ENCODE results near the gene ITGA7. TPM values are rescaled to one million over a fixed set of nuclear protein-coding genes. Genes with fewer than 3 reads are reported as not detected.

The ITGA7 gene
- total RNA-seq, 1 experiment from 2014 or later: 96.2 TPM

- Mint-ChIP-seq H3K36me3 (peaks cover 13% of the 10 kb centered on the region), H3K9me3 (no peaks in the 10 kb centered on the region), H3K4me1 (no peaks in the 10 kb centered on the region), H3K27ac (no peak overlapping the region), H3K27me3 (ENCODE audit: low read depth) (no peaks in the 10 kb centered on the region), H3K4me3 (no peak overlapping the region)
- ChIA-PET CTCF (interaction anchor here (0.8 kb wide), 1 partner anchor 17 kb away, joined by 3 read pairs; a partner anchor contains a TSS), POLR2A (no interaction called here)
- no peak for ATAC-seq
- no peak for DNase-seq (ENCODE audit: low spot score)
- TF ChIP-seq FOXP4 (CRISPR knock-in tag; IDR thresholded peaks at IDR 0.05) (no peak), ZNF532 (CRISPR knock-in tag; IDR thresholded peaks at IDR 0.05; ENCODE audit: borderline replicate concordance) (no peak), ZBTB21 (CRISPR knock-in tag; IDR thresholded peaks at IDR 0.05; ENCODE audit: borderline replicate concordance) (no peak), FOXK1 (CRISPR knock-in tag; IDR thresholded peaks at IDR 0.05) (no peak), HMGA2 (CRISPR knock-in tag; IDR thresholded peaks at IDR 0.05) (no peak), NFATC4 (CRISPR knock-in tag; IDR thresholded peaks at IDR 0.05) (no peak), PRDM15 (CRISPR knock-in tag; IDR thresholded peaks at IDR 0.05) (no peak), RORB (CRISPR knock-in tag; IDR thresholded peaks at IDR 0.05) (no peak), ZNF219 (CRISPR knock-in tag; IDR thresholded peaks at IDR 0.05; ENCODE audit: borderline replicate concordance) (no peak), NR1H2 (CRISPR knock-in tag; IDR thresholded peaks at IDR 0.05) (no peak), CREB1 (CRISPR knock-in tag; IDR thresholded peaks at IDR 0.05) (no peak), FOXJ3 (CRISPR knock-in tag; IDR thresholded peaks at IDR 0.05; ENCODE audit: borderline replicate concordance) (no peak), ZSCAN18 (CRISPR knock-in tag; IDR thresholded peaks at IDR 0.05) (no peak), IRF1 (CRISPR knock-in tag; IDR thresholded peaks at IDR 0.05) (no peak), ZNF425 (CRISPR knock-in tag; conservative IDR thresholded peaks at IDR 0.05) (no peak), ERG (CRISPR knock-in tag; IDR thresholded peaks at IDR 0.05) (no peak), E2F4 (CRISPR knock-in tag; IDR thresholded peaks at IDR 0.05; ENCODE audit: borderline replicate concordance, low read depth) (no peak)
These were observed 9.3 kb downstream of the ITGA7 start for GRCh38 chr12:55698241-55698955.
